Measurements from ENCODE around the gene SPRYD4.
"Not testable (repeated sequence)": the region's sequence is repeated elsewhere in the genome, so short reads cannot be mapped to it uniquely, and the experiment has no call there.

DNA sequence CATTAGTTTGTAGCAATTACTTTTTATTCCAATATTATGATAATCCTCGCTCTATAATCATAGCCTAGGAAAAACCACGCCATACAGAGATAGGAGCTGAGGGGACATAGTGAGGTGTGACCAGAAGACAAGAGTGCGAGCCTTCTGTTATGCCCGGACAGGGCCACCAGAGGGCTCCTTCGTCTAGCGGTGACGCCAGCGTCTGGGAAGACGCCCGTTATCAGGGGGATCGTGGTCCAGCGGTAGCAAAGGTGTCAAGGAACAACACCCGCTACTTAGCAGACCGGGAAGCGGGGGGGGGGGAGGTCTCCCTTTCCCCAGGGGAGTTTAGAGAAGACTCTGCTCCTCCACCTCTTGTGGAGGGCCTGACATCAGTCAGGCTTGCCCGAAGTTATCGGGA is 28.3 kb downstream of the SPRYD4 start:
- TF ChIP-seq, protein P1, sequence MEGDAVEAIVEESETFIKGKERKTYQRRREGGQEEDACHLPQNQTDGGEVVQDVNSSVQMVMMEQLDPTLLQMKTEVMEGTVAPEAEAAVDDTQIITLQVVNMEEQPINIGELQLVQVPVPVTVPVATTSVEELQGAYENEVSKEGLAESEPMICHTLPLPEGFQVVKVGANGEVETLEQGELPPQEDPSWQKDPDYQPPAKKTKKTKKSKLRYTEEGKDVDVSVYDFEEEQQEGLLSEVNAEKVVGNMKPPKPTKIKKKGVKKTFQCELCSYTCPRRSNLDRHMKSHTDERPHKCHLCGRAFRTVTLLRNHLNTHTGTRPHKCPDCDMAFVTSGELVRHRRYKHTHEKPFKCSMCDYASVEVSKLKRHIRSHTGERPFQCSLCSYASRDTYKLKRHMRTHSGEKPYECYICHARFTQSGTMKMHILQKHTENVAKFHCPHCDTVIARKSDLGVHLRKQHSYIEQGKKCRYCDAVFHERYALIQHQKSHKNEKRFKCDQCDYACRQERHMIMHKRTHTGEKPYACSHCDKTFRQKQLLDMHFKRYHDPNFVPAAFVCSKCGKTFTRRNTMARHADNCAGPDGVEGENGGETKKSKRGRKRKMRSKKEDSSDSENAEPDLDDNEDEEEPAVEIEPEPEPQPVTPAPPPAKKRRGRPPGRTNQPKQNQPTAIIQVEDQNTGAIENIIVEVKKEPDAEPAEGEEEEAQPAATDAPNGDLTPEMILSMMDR (IDR thresholded peaks at IDR 0.05; ENCODE audit: low read depth, low read length, poor library complexity, severe bottlenecking): not testable (repeated sequence)
- not testable (repeated sequence) for TF ChIP-seq EZH2phosphoT487 (IDR thresholded peaks at IDR 0.05; ENCODE audit: borderline replicate concordance, low read length)
